Liver (tissue), 9 donors: ENCODE results near the gene PRPF31. TPM values are rescaled to one million over a fixed set of nuclear protein-coding genes. Genes with fewer than 3 reads are reported as not detected.

ENCODE experiments used
- DNase-seq: peaks from one replicate; pipeline ENCODE4 v3.0.0-alpha.2; 2017; ENCODE audit warnings: low spot score
- H3K27ac ChIP-seq, 2 donors: one replicate each; pipeline ENCODE4 v1.7.0; 2013; ENCODE audit warnings: inconsistent platforms in 2 of 2, low read length in 2 of 2, control low read depth in 1 of 2, low read depth in 1 of 2, mild to moderate bottlenecking in 1 of 2
- H3K27me3 ChIP-seq, 4 donors: one replicate each; pipeline versions ENCODE4 v1.6.1 to v1.7.0; 2013; ENCODE audit warnings: low read length in 3 of 4, inconsistent platforms in 1 of 4, mild to moderate bottlenecking in 1 of 4, moderate library complexity in 1 of 4; ENCODE audit not compliant: control insufficient read depth in 4 of 4, insufficient read depth in 4 of 4
- H3K36me3 ChIP-seq, 4 donors: one replicate each; pipeline versions ENCODE4 v1.6.1 to v1.7.0; 2013; ENCODE audit warnings: low read length in 3 of 4, mild to moderate bottlenecking in 3 of 4, low read depth in 1 of 4, moderate library complexity in 1 of 4; ENCODE audit not compliant: control insufficient read depth in 4 of 4, insufficient read depth in 3 of 4
- H3K4me1 ChIP-seq, 4 donors: one replicate each; pipeline versions ENCODE4 v1.6.1 to v1.7.0; 2013; ENCODE audit warnings: low read length in 3 of 4, mild to moderate bottlenecking in 3 of 4, moderate library complexity in 1 of 4; ENCODE audit not compliant: control insufficient read depth in 4 of 4, insufficient read depth in 4 of 4
- H3K4me3 ChIP-seq, 3 donors: one replicate each; pipeline versions ENCODE4 v1.6.1 to v1.7.0; 2013; ENCODE audit warnings: low read length in 3 of 3, control low read depth in 1 of 3, low read depth in 1 of 3, mild to moderate bottlenecking in 1 of 3
- H3K9ac ChIP-seq, 2 donors: one replicate each; pipeline ENCODE4 v1.7.0; 2013; ENCODE audit warnings: low read length in 2 of 2, mild to moderate bottlenecking in 2 of 2, moderate library complexity in 2 of 2, control low read depth in 1 of 2, low read depth in 1 of 2
- H3K9me3 ChIP-seq, 4 donors: one replicate each; pipeline versions ENCODE4 v1.6.1 to v1.7.0; 2013; ENCODE audit warnings: low read length in 3 of 4; ENCODE audit not compliant: control insufficient read depth in 4 of 4
- CTCF ChIP-seq: fragments of 150-350 bp; IDR thresholded peaks from 2 replicates; pipeline ENCODE4 v1.5.1; 2017; ENCODE audit warnings: improper control_type of control experiment, low read depth, low read length; ENCODE audit not compliant: missing input control
- EGR1 ChIP-seq, 2 donors: IDR thresholded peaks; 2 replicates each; pipeline ENCODE4 v1.6.1; 2016 to 2018; ENCODE audit warnings: antibody characterized with exemption in 2 of 2, low read depth in 2 of 2
- FOXA1 ChIP-seq: IDR thresholded peaks from 2 replicates; pipeline ENCODE4 v1.6.1; 2016; ENCODE audit warnings: antibody characterized with exemption
- FOXA2 ChIP-seq: IDR thresholded peaks from 2 replicates; pipeline ENCODE4 v1.6.1; 2016; ENCODE audit warnings: antibody characterized with exemption
- GABPA ChIP-seq, 2 donors: IDR thresholded peaks in 1 of 2; conservative IDR thresholded peaks in 1 of 2; 2 replicates each; pipeline ENCODE4 v1.6.1; 2016; ENCODE audit warnings: antibody characterized with exemption in 2 of 2, mild to moderate bottlenecking in 1 of 2, moderate library complexity in 1 of 2
- JUND ChIP-seq, 2 donors: IDR thresholded peaks; 2 replicates each; pipeline ENCODE4 v1.6.1; 2016; ENCODE audit warnings: antibody characterized with exemption in 2 of 2
- NR2F2 ChIP-seq: IDR thresholded peaks from 2 replicates; pipeline ENCODE4 v1.6.1; 2016; ENCODE audit warnings: antibody characterized with exemption
- RAD21 ChIP-seq, 2 donors: IDR thresholded peaks; 2 replicates each; pipeline ENCODE4 v1.6.1; 2016; ENCODE audit warnings: antibody characterized with exemption in 2 of 2, mild to moderate bottlenecking in 2 of 2
- RXRA ChIP-seq, 2 donors: IDR thresholded peaks; 2 replicates each; pipeline ENCODE4 v1.6.1; 2017 to 2018; ENCODE audit warnings: antibody characterized with exemption in 2 of 2, mild to moderate bottlenecking in 1 of 2
- SP1 ChIP-seq: IDR thresholded peaks from 2 replicates; pipeline ENCODE4 v1.6.1; 2018; ENCODE audit warnings: antibody characterized with exemption, mild to moderate bottlenecking
- TAF1 ChIP-seq: conservative IDR thresholded peaks from 2 replicates; pipeline ENCODE4 v1.6.1; 2016; ENCODE audit warnings: antibody characterized with exemption, mild to moderate bottlenecking
- ZBTB33 ChIP-seq: IDR thresholded peaks from 2 replicates; pipeline ENCODE4 v1.6.1; 2016; ENCODE audit warnings: antibody characterized with exemption
- WGBS: extraction: QIAGEN DNeasy Blood & Tissue Kit; methylation state at CpG from one replicate; pipeline ENCODE4 v1.1.7; 2013; 5-methylcytosine and 5-hydroxymethylcytosine counted together
- polyA plus RNA-seq, 2 donors: library from polyadenylated mRNA; stranded (reverse) in 1 of 2; unstranded in 1 of 2; fragments of 200-250 nt in 1 of 2; fragments of >200 nt in 1 of 2; fragmentation: Nextera tagmentation in 1 of 2; extraction: Ambion mirVana in 1 of 2; gene quantifications; one replicate each; pipeline versions ENCODE4 v1.2.1 to v1.2.3, GENCODE V29; 2013 to 2015
- total RNA-seq, 2 donors: library from RNA; depleted of rRNA; stranded (reverse); fragments of >200 nt; gene quantifications; one replicate each; pipeline ENCODE4 v1.2.3, GENCODE V29; 2014
- donor health status: healthy.
- donor health status: healthy.
- donor health status: healthy.
- donor health status: healthy.
- donor health status: healthy.

The PRPF31 gene
- total and polyA plus RNA-seq, 4 donors = 23.8 to 33.0 (median 28.7) TPM

GRCh38 chr19:54179921-54180461 lies 64.4 kb downstream of the PRPF31 start:
- peaks cover 0 to 16% (median 6%) of the 10 kb centered on the region in 4 donors for H3K36me3 ChIP-seq
- no peak for TF ChIP-seq TAF1
- peak in 1 of 2 donors; percentile 35 for TF ChIP-seq RAD21 (IDR thresholded peaks at IDR 0.05)
- no peak overlapping the region for H3K4me3 ChIP-seq
- 74% methylated on average over 10 of the region's 10 CpGs for WGBS
- H3K9ac ChIP-seq = no peak overlapping the region
- no peaks in the 10 kb centered on the region for H3K4me1 ChIP-seq
- H3K27me3 ChIP-seq = no peaks in the 10 kb centered on the region
- no peak overlapping the region for H3K27ac ChIP-seq
- no peak for DNase-seq
- no peaks in the 10 kb centered on the region for H3K9me3 ChIP-seq

GRCh38 chr19:54180691-54181091 lies 65.1 kb downstream of the PRPF31 start:
- Histone ChIP-seq H3K27me3 (no peaks in the 10 kb centered on the region), H3K9me3 (no peaks in the 10 kb centered on the region), H3K36me3 (peaks cover 0 to 16% (median 6%) of the 10 kb centered on the region in 4 donors), H3K4me3 (no peak overlapping the region), H3K27ac (no peak overlapping the region), H3K9ac (no peak overlapping the region), H3K4me1 (no peaks in the 10 kb centered on the region)
- 96% methylated on average over 37 of the region's 37 CpGs for WGBS
- no peak for DNase-seq
- TF ChIP-seq TAF1 (no peak), ZBTB33 (no peak), CTCF (no peak), NR2F2 (no peak), JUND (IDR thresholded peaks at IDR 0.05) (no peak), RXRA (IDR thresholded peaks at IDR 0.05) (no peak), GABPA (IDR thresholded peaks at IDR 0.05 in 1 of 2, conservative IDR thresholded peaks at IDR 0.05 in 1 of 2) (no peak), SP1 (no peak), FOXA1 (no peak), FOXA2 (no peak), EGR1 (IDR thresholded peaks at IDR 0.05; ENCODE audit: low read depth in 2 of 2) (no peak)

Other genes with a start within 250 kb of the PRPF31 start
- gene MYADM, start 247.9 kb upstream of the PRPF31 start, total RNA-seq = 1 to 10 TPM; 2.6 to 4.4 TPM
- 10 to 100 TPM in 1 of 2 donors, 1 to 10 TPM in 1; 8.8 to 28.0 TPM for gene MYADM, start 247.9 kb upstream of the PRPF31 start, polyA plus RNA-seq
- under 1 TPM in 1 of 2 donors, not detected in 1; 0.09 TPM for gene PRKCG, start 233.6 kb upstream of the PRPF31 start, total RNA-seq
- gene PRKCG, start 233.6 kb upstream of the PRPF31 start, polyA plus RNA-seq = not detected
- gene CACNG7, start 206.5 kb upstream of the PRPF31 start, total RNA-seq = not detected
- gene CACNG7, start 206.5 kb upstream of the PRPF31 start, polyA plus RNA-seq = not detected
- not detected for gene CACNG8, start 152.8 kb upstream of the PRPF31 start, total RNA-seq
- under 1 TPM in 1 of 2 donors, not detected in 1; under 0.01 TPM for gene CACNG8, start 152.8 kb upstream of the PRPF31 start, polyA plus RNA-seq
- not detected for gene CACNG6, start 124.1 kb upstream of the PRPF31 start, total RNA-seq
- gene CACNG6, start 124.1 kb upstream of the PRPF31 start, polyA plus RNA-seq = not detected
- 1 to 10 TPM in 1 of 2 donors, not detected in 1; 1.3 TPM for gene VSTM1, start 51.9 kb upstream of the PRPF31 start, total RNA-seq
- gene VSTM1, start 51.9 kb upstream of the PRPF31 start, polyA plus RNA-seq = under 1 TPM in 1 of 2 donors, not detected in 1; 0.07 TPM
- gene TARM1, start 34.4 kb upstream of the PRPF31 start, total RNA-seq = not detected
- gene TARM1, start 34.4 kb upstream of the PRPF31 start, polyA plus RNA-seq = not detected
- gene OSCAR, start 15.0 kb upstream of the PRPF31 start, total RNA-seq = 1 to 10 TPM in 1 of 2 donors, under 1 TPM in 1; 0.65 to 1.0 TPM
- gene OSCAR, start 15.0 kb upstream of the PRPF31 start, polyA plus RNA-seq = 1 to 10 TPM in 1 of 2 donors, under 1 TPM in 1; 0.60 to 2.0 TPM
- gene NDUFA3, start 12.9 kb upstream of the PRPF31 start, total RNA-seq = 10 to 100 TPM in 1 of 2 donors, 1 to 10 TPM in 1; 5.9 to 10.6 TPM
- gene NDUFA3, start 12.9 kb upstream of the PRPF31 start, polyA plus RNA-seq = 100 to 1,000 TPM; 126 to 343 TPM
- gene TFPT, start 97 bp upstream of the PRPF31 start, total RNA-seq = 1 to 10 TPM; 2.4 to 4.9 TPM
- gene TFPT, start 97 bp upstream of the PRPF31 start, polyA plus RNA-seq = 1 to 10 TPM; 3.5 to 5.6 TPM
- gene CNOT3, start 22.0 kb downstream of the PRPF31 start, total RNA-seq = 10 to 100 TPM in 1 of 2 donors, 1 to 10 TPM in 1; 6.3 to 13.0 TPM
- gene CNOT3, start 22.0 kb downstream of the PRPF31 start, polyA plus RNA-seq = 10 to 100 TPM in 1 of 2 donors, 1 to 10 TPM in 1; 3.7 to 11.9 TPM
- gene LENG1, start 44.0 kb downstream of the PRPF31 start, total RNA-seq = 1 to 10 TPM; 2.6 to 3.0 TPM
- gene LENG1, start 44.0 kb downstream of the PRPF31 start, polyA plus RNA-seq = 1 to 10 TPM; 2.8 to 4.4 TPM
- 1 to 10 TPM in 1 of 2 donors, under 1 TPM in 1; 0.23 to 1.8 TPM for gene TMC4, start 57.4 kb downstream of the PRPF31 start, total RNA-seq
- 1 to 10 TPM in 1 of 2 donors, under 1 TPM in 1; 0.92 to 2.4 TPM for gene TMC4, start 57.4 kb downstream of the PRPF31 start, polyA plus RNA-seq
- 10 to 100 TPM; 10.3 to 10.6 TPM for gene MBOAT7, start 73.8 kb downstream of the PRPF31 start, total RNA-seq
- gene MBOAT7, start 73.8 kb downstream of the PRPF31 start, polyA plus RNA-seq = 10 to 100 TPM; 19.3 to 31.5 TPM
- gene TSEN34, start 75.6 kb downstream of the PRPF31 start, total RNA-seq = 10 to 100 TPM; 21.8 to 37.9 TPM
- gene TSEN34, start 75.6 kb downstream of the PRPF31 start, polyA plus RNA-seq = 10 to 100 TPM; 15.5 to 27.4 TPM
- 1,000 to 10,000 TPM in 1 of 2 donors, 100 to 1,000 TPM in 1; 745 to 1,462 TPM for gene RPS9, start 85.1 kb downstream of the PRPF31 start, total RNA-seq
- 1,000 to 10,000 TPM in 1 of 2 donors, 100 to 1,000 TPM in 1; 290 to 1,080 TPM for gene RPS9, start 85.1 kb downstream of the PRPF31 start, polyA plus RNA-seq
- 10 to 100 TPM in 1 of 2 donors, 1 to 10 TPM in 1; 2.5 to 10.5 TPM for gene LILRB3, start 107.3 kb downstream of the PRPF31 start, total RNA-seq
- 1 to 10 TPM; 2.2 to 4.2 TPM for gene LILRB3, start 107.3 kb downstream of the PRPF31 start, polyA plus RNA-seq
- gene LILRA6, start 127.0 kb downstream of the PRPF31 start, total RNA-seq = 1 to 10 TPM; 1.4 to 2.8 TPM
- 1 to 10 TPM; 1.0 to 1.9 TPM for gene LILRA6, start 127.0 kb downstream of the PRPF31 start, polyA plus RNA-seq
- gene LILRB5, start 141.5 kb downstream of the PRPF31 start, total RNA-seq = 1 to 10 TPM; 5.4 to 7.1 TPM
- gene LILRB5, start 141.5 kb downstream of the PRPF31 start, polyA plus RNA-seq = 10 to 100 TPM in 1 of 2 donors, 1 to 10 TPM in 1; 5.1 to 10.8 TPM
- gene LILRB2, start 165.4 kb downstream of the PRPF31 start, total RNA-seq = 1 to 10 TPM; 4.6 to 5.7 TPM
- gene LILRB2, start 165.4 kb downstream of the PRPF31 start, polyA plus RNA-seq = 1 to 10 TPM; 2.2 to 6.1 TPM
- 1 to 10 TPM; 6.4 to 8.7 TPM for gene LILRA5, start 197.4 kb downstream of the PRPF31 start, total RNA-seq
- 1 to 10 TPM in 1 of 2 donors, under 1 TPM in 1; 0.58 to 2.8 TPM for gene LILRA5, start 197.4 kb downstream of the PRPF31 start, polyA plus RNA-seq
- gene LILRA4, start 223.4 kb downstream of the PRPF31 start, total RNA-seq = under 1 TPM; 0.08 to 0.23 TPM
- under 1 TPM; 0.06 to 0.33 TPM for gene LILRA4, start 223.4 kb downstream of the PRPF31 start, polyA plus RNA-seq
- 10 to 100 TPM in 1 of 2 donors, 1 to 10 TPM in 1; 4.5 to 16.3 TPM for gene LAIR1, start 249.2 kb downstream of the PRPF31 start, total RNA-seq
- 1 to 10 TPM; 1.2 to 5.1 TPM for gene LAIR1, start 249.2 kb downstream of the PRPF31 start, polyA plus RNA-seq